ENCODE results near the gene MARK2.

DNA sequence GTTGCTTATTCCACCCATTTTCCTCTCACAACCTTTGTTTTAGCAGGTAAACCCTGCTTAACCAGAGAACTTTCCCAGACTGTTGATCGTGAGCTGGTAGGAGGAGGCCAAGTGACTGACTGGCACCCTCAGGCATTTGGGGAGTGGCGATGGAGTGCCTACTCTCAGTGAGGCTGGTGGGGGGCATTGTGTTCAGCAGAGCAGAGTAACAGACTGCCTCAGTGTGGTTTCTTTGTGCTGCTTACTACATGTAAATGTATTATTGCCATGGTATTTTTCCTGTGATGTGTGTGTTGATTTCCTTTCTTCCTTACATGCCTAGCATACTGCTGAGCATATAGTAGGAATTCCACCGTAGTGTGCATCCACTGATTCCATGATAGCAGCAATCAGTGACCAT, 2.6 kb downstream of the MARK2 start:
- TF ChIP-seq, protein P1, sequence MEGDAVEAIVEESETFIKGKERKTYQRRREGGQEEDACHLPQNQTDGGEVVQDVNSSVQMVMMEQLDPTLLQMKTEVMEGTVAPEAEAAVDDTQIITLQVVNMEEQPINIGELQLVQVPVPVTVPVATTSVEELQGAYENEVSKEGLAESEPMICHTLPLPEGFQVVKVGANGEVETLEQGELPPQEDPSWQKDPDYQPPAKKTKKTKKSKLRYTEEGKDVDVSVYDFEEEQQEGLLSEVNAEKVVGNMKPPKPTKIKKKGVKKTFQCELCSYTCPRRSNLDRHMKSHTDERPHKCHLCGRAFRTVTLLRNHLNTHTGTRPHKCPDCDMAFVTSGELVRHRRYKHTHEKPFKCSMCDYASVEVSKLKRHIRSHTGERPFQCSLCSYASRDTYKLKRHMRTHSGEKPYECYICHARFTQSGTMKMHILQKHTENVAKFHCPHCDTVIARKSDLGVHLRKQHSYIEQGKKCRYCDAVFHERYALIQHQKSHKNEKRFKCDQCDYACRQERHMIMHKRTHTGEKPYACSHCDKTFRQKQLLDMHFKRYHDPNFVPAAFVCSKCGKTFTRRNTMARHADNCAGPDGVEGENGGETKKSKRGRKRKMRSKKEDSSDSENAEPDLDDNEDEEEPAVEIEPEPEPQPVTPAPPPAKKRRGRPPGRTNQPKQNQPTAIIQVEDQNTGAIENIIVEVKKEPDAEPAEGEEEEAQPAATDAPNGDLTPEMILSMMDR (IDR thresholded peaks at IDR 0.05) = no peak
- TF ChIP-seq EZH2 (IDR thresholded peaks at IDR 0.05) = no peak
